Measurements from ENCODE around the gene GOLGA6D. TPM values are rescaled to one million over a fixed set of nuclear protein-coding genes. Genes with fewer than 3 reads are reported as not detected.
"Not testable (repeated sequence)": the region's sequence is repeated elsewhere in the genome, so short reads cannot be mapped to it uniquely, and the experiment has no call there.

GOLGA6D gene
- total and polyA plus RNA-seq, 2 of the 8 experiments (the other 6 are each of a cell fraction or from before 2014, with no cell fraction given), result 0.27 to 0.69 TPM

- H3K4ac ChIP-seq (replicated peaks; ENCODE audit: insufficient read length, low read depth, low read length); H2AK5ac ChIP-seq (ENCODE audit: low read depth, low read length); H3K27me3 ChIP-seq (replicated peaks in 1 of 4; ENCODE audit: control insufficient read depth in 3 of 4, extremely low read depth in 1 of 4, insufficient read depth in 3 of 4, low read length in 3 of 4); H2BK120ac ChIP-seq (replicated peaks; ENCODE audit: low read depth, low read length); H3K4me1 ChIP-seq (replicated peaks in 1 of 4; ENCODE audit: control insufficient read depth in 3 of 4, insufficient read depth in 4 of 4, low read length in 3 of 4); H3K36me3 ChIP-seq (ENCODE audit: control insufficient read depth in 2 of 4, insufficient read depth in 4 of 4, low read length in 3 of 4); H2AFZ ChIP-seq (ENCODE audit: low read length); H4K20me1 ChIP-seq (replicated peaks in 1 of 2; ENCODE audit: control insufficient read depth in 1 of 2, insufficient read depth in 2 of 2, low read length in 2 of 2); H3K9ac ChIP-seq (replicated peaks in 1 of 4; ENCODE audit: extremely low read depth in 1 of 4, low read depth in 3 of 4, low read length in 3 of 4); H4K5ac ChIP-seq (ENCODE audit: insufficient read length, low read depth, low read length); H3K18ac ChIP-seq (ENCODE audit: extremely low read depth, low read length); H3K56ac ChIP-seq (replicated peaks; ENCODE audit: insufficient read length, low read depth, low read length); H2BK15ac ChIP-seq (ENCODE audit: low read length); H3K4me2 ChIP-seq (ENCODE audit: insufficient read depth in 1 of 2, low read depth in 2 of 2, low read length in 2 of 2); H3K79me1 ChIP-seq (ENCODE audit: low read depth, low read length); H3K79me2 ChIP-seq (ENCODE audit: control insufficient read depth in 1 of 2, insufficient read depth in 2 of 2, low read length in 2 of 2); H4K8ac ChIP-seq (ENCODE audit: extremely low read depth, insufficient read depth, low read length); H3K23ac ChIP-seq (ENCODE audit: insufficient read length); H3K23me2 ChIP-seq (ENCODE audit: low read depth, low read length); H3K9me3 ChIP-seq (ENCODE audit: insufficient read depth in 2 of 2, low read depth in 1 of 2, low read length in 1 of 2); H3K14ac ChIP-seq (ENCODE audit: insufficient read length); H3K4me3 ChIP-seq (ENCODE audit: extremely low read depth in 1 of 4, insufficient read depth in 2 of 4, low read depth in 3 of 4, low read length in 4 of 4); H4K91ac ChIP-seq (replicated peaks; ENCODE audit: insufficient read length, low read length); FAIRE-seq; POLR2A ChIA-PET (ENCODE audit: partially characterized antibody); H2BK20ac ChIP-seq (ENCODE audit: low read length); H3K27ac ChIP-seq (ENCODE audit: low read depth, low read length): not testable (repeated sequence)
- 70% methylated on average over 2 of the region's 4 CpGs; no CpG with 5 or more reads in 1 of the 2 experiments for WGBS, 2 experiments (ENCODE audit: extremely low coverage in 1 of 2, insufficient coverage in 1 of 2, insufficient read length in 1 of 2, insufficient replicate concordance in 2 of 2, low coverage in 1 of 2, low lambda C conversion rate in 2 of 2, missing lambda C conversion rate in 1 of 2)
- H2BK5ac ChIP-seq (ENCODE audit: low read depth, low read length), result peak overlapping the region; percentile 95; the same call in 1 of the 2 replicates
- TF ChIP-seq CTCF (IDR thresholded peaks at IDR 0.05; ENCODE audit: control extremely low read depth in 1 of 3, insufficient read depth in 1 of 3, low read depth in 1 of 3, low read length in 3 of 3), result peak in 2 of 3 experiments; percentile 1 to 25; a peak in 2 of 4 replicates
- peak; percentile 13 to 21; a peak in 2 of 4 replicates for TF ChIP-seq RAD21 (IDR thresholded peaks at IDR 0.05 in 1 of 2, conservative IDR thresholded peaks at IDR 0.05 in 1 of 2; ENCODE audit: low read depth in 2 of 2, low read length in 2 of 2)
- CTCF ChIA-PET (ENCODE audit: partially characterized antibody), result interaction anchor here (1.1 kb wide), 1 partner anchor 56 kb away, joined by 3 read pairs; no protein-coding TSS in a partner anchor
- peak in 1 of 2 experiments; percentile 42 for DNase-seq (ENCODE audit: low read depth in 1 of 2, low spot score in 2 of 2)
- 0 out of 2 replicates have a peak overlapping the region, but pooled peaks have one; percentile 97 for H2BK12ac ChIP-seq (ENCODE audit: low read depth, low read length)
These were observed 30.4 kb upstream of the GOLGA6D start for GRCh38 chr15:75252285-75252684.

All from H1 (cell line).